ENCODE data around the gene KLHL11. TPM values are rescaled to one million over a fixed set of nuclear protein-coding genes. Genes with fewer than 3 reads are reported as not detected.
A peak's percentile ranks its signal among the peaks of the same experiment; 100 is the strongest.

KLHL11 gene
- total and polyA plus RNA-seq, 2 experiments from 2014 or later = 12.5 to 28.5 TPM

DNA sequence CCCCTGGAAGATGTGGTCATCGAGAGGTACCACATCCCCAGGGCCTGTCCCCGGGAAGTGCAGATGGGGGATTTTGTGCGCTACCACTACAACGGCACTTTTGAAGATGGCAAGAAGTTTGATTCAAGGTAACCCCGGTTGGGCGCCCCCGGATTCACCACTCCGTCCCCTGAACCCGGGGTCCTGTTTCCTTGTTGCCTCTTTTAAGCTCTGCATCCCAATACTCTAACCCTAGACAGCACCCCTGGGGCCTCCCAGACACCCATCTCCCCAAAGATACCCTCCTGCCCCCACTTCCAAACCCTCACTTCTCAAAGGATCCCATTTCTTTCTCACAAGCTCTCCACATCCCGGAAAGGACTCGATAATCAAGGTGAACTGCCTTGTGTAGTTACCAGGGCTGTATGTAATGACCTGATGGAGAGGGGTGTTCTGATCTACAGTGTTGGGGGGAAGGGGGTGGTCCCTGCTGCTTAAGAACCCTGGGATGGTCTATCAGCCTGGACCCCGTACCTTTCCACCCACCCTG, 52.0 kb downstream of the KLHL11 start:
- Histone ChIP-seq H3F3A (ENCODE audit: insufficient read depth) (no peaks in the 10 kb centered on the region), H3K4me3 (peak overlapping the region; percentile 92), H3K36me3 (ENCODE audit: low read depth) (peaks cover 9% of the 10 kb centered on the region; the same call in 1 of the 2 replicates), H3K4me2 (ENCODE audit: unreplicated experiment) (peak overlapping the region; percentile 98), H3K27me3 (replicated peaks; ENCODE audit: insufficient read depth) (no peaks in the 10 kb centered on the region), H3K9me2 (ENCODE audit: insufficient read depth) (no peaks in the 10 kb centered on the region), H2AFZ (peak overlapping the region; percentile 87), H4K20me1 (ENCODE audit: insufficient read depth) (peaks cover 9% of the 10 kb centered on the region; the same call in 1 of the 2 replicates), H3K27ac (peak overlapping the region; percentile 79), H3K9me3 (ENCODE audit: low read depth) (no peaks in the 10 kb centered on the region), H3K4me1 (ENCODE audit: insufficient read depth) (peaks cover 28% of the 10 kb centered on the region), H3K9ac (peak overlapping the region; percentile 97), H3K79me2 (ENCODE audit: insufficient read depth) (peaks cover 88% of the 10 kb centered on the region)
- in situ Hi-C loops (cut with MboI) = no loop called here
- WGBS, 2 experiments (ENCODE audit: low coverage in 1 of 2, low lambda C conversion rate in 2 of 2, missing lambda C conversion rate in 2 of 2) = 0 to 1% methylated on average over 9 to 12 of the region's 12 CpGs
- TF ChIP-seq EZH2phosphoT487 (IDR thresholded peaks at IDR 0.05; ENCODE audit: insufficient read depth, low read depth) (no peak), EZH2 (IDR thresholded peaks at IDR 0.05; ENCODE audit: insufficient read depth, poor library complexity, severe bottlenecking) (no peak)
- DNase-seq = peak; percentile 37

DNA sequence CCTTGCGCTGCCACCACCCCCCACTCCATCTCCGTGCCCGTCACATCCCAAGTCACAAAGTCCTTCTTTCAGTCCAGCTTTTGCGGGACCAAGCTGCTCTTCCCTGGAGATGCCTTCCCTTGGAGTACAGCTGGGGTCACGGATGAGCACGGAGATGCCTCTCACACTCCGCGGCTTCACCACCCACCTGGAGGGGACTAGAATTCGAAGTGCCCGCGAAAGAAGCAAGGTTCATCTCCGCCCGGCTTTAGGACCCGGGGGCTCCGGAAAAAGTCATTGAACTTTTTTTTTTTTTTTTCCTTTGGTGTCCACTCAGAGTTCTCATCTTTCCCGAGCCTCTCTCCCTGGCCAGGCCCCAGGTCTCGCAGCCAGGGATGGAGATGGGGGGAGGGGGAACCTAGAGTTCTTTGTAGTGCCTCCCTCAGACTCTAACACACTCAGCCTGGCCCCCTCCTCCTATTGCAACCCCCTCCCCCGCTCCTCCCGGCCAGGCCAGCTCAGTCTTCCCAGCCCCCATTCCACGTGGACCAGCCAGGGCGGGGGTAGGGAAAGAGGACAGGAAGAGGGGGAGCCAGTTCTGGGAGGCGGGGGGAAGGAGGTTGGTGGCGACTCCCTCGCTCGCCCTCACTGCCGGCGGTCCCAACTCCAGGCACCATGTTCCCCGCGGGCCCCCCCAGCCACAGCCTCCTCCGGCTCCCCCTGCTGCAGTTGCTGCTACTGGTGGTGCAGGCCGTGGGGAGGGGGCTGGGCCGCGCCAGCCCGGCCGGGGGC, 52.7 kb downstream of the KLHL11 start, which contains the start of gene FKBP10:
FKBP10 (plus strand) TSS at position 624 of the 771 bp plus-strand sequence; CDS start at position 655, 31 bp downstream.
- TF ChIP-seq EZH2phosphoT487 (IDR thresholded peaks at IDR 0.05; ENCODE audit: insufficient read depth, low read depth) = no peak
- no peak for TF ChIP-seq EZH2 (IDR thresholded peaks at IDR 0.05; ENCODE audit: insufficient read depth, poor library complexity, severe bottlenecking)
- Histone ChIP-seq H4K20me1 (ENCODE audit: insufficient read depth) (peaks cover 9% of the 10 kb centered on the region; the same call in 1 of the 2 replicates), H3K4me3 (peak within 1 kb of the TSS; percentile 92), H3K36me3 (ENCODE audit: low read depth) (peaks cover 3% of the 10 kb centered on the region; the same call in 1 of the 2 replicates), H3K4me2 (ENCODE audit: unreplicated experiment) (peak within 1 kb of the TSS; percentile 98), H3K27me3 (replicated peaks; ENCODE audit: insufficient read depth) (no peaks in the 10 kb centered on the region), H3F3A (ENCODE audit: insufficient read depth) (no peaks in the 10 kb centered on the region), H3K9me3 (ENCODE audit: low read depth) (no peaks in the 10 kb centered on the region), H3K79me2 (ENCODE audit: insufficient read depth) (peaks cover 81% of the 10 kb centered on the region), H3K27ac (peak within 1 kb of the TSS; percentile 79), H3K9me2 (ENCODE audit: insufficient read depth) (no peaks in the 10 kb centered on the region), H2AFZ (peak within 1 kb of the TSS; percentile 87), H3K4me1 (ENCODE audit: insufficient read depth) (peaks cover 28% of the 10 kb centered on the region), H3K9ac (peak within 1 kb of the TSS; percentile 97)
- peak; percentile 92 for DNase-seq
- in situ Hi-C loops (cut with MboI) = no loop called here
- WGBS, 2 experiments (ENCODE audit: low coverage in 1 of 2, low lambda C conversion rate in 2 of 2, missing lambda C conversion rate in 2 of 2) = 1 to 3% methylated on average over 23 to 31 of the region's 35 CpGs

DNA sequence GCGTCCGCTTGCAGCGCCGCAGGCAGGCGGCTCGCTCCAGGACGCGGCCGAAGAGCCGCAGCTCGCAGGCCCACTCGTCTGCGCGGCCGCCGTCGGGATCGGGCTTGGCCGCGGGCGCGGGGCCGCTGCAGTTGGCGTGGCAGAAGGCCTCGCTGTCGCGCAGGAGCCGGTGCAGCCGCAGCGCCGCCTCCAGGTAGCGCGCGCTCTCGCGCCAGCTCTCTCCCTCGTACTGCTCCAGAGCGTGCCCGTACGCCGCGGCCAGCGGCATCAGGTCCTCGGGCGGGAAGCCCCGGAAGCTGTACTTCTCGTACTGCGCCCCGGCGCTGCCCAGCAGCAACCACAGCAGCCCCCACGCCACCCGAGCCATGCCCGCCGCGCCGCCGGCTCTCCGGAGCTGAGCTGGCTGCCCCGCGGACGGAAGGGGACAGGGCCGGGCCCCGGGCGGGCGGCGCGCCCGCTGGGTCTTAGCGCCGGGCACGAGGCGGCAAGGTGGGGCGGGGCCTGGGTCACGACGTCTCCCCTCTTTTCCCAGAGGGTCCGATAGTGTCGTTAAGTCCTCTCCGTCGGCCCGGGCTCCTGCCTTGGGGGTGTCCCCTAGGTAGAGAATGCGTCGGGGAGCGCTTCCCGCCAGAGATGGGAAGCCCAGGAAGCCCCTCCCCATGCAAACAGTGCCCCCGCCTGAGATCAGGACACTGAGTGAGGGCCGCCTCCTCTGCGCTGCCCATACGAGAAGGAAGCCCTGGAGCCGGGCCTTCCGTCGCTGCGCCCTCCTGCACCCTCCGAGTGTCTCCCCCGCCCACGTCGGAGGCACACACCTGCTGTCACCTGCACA, 53.5 kb downstream of the KLHL11 start, which contains the start of gene P3H4:
P3H4 (minus strand) TSS at position 401 of the 832 bp plus-strand sequence; CDS start at position 367, 34 bp downstream.
- Histone ChIP-seq H3K4me2 (ENCODE audit: unreplicated experiment) (peak within 1 kb of the TSS; percentile 98), H3K79me2 (ENCODE audit: insufficient read depth) (peaks cover 73% of the 10 kb centered on the region), H3K27me3 (replicated peaks; ENCODE audit: insufficient read depth) (no peaks in the 10 kb centered on the region), H3K27ac (peak within 1 kb of the TSS; percentile 79), H3F3A (ENCODE audit: insufficient read depth) (no peaks in the 10 kb centered on the region), H3K9me2 (ENCODE audit: insufficient read depth) (no peaks in the 10 kb centered on the region), H3K4me1 (ENCODE audit: insufficient read depth) (peaks cover 28% of the 10 kb centered on the region), H3K4me3 (peak within 1 kb of the TSS; percentile 92), H3K9ac (peak within 1 kb of the TSS; percentile 97), H4K20me1 (ENCODE audit: insufficient read depth) (peaks cover 7% of the 10 kb centered on the region; the same call in 1 of the 2 replicates), H3K36me3 (ENCODE audit: low read depth) (no peaks in the 10 kb centered on the region; the same call in 1 of the 2 replicates), H2AFZ (peak within 1 kb of the TSS; percentile 87), H3K9me3 (ENCODE audit: low read depth) (no peaks in the 10 kb centered on the region)
- in situ Hi-C loops (cut with MboI) = no loop called here
- no peak for TF ChIP-seq EZH2phosphoT487 (IDR thresholded peaks at IDR 0.05; ENCODE audit: insufficient read depth, low read depth)
- TF ChIP-seq EZH2 (IDR thresholded peaks at IDR 0.05; ENCODE audit: insufficient read depth, poor library complexity, severe bottlenecking) = no peak
- peak; percentile 90 for DNase-seq
- 1% methylated on average over 68 to 89 of the region's 96 CpGs for WGBS, 2 experiments (ENCODE audit: low coverage in 1 of 2, low lambda C conversion rate in 2 of 2, missing lambda C conversion rate in 2 of 2)
